ENCODE results near the gene C20orf204.
"Not testable (repeated sequence)": the region's sequence is repeated elsewhere in the genome, so short reads cannot be mapped to it uniquely, and the experiment has no call there.

The C20orf204 gene

GRCh38 chr20:64035933-64036345 lies at the start of gene C20orf204:
Gene C20orf204, plus strand, starts transcription at chr20:64036182. Its CDS starts 142 bp downstream, at chr20:64036324.
- no peak for DNase-seq

GRCh38 chr20:64000906-64001305 lies 35.1 kb upstream of the C20orf204 start:
- no peak for DNase-seq

GRCh38 chr20:64001607-64002011 lies 34.4 kb upstream of the C20orf204 start:
- no peak for DNase-seq

GRCh38 chr20:64003960-64004725 lies 31.8 kb upstream of the C20orf204 start:
- DNase-seq: no peak

- no peak for DNase-seq
Observed at GRCh38 chr20:64005394-64005793, 30.6 kb upstream of the C20orf204 start.

GRCh38 chr20:64006490-64006889 lies 29.5 kb upstream of the C20orf204 start:
- DNase-seq: no peak

GRCh38 chr20:64006902-64007301 lies 29.1 kb upstream of the C20orf204 start:
- no peak for DNase-seq

GRCh38 chr20:64009811-64010387 lies 26.1 kb upstream of the C20orf204 start:
- no peak for DNase-seq

- peak; percentile 6 for DNase-seq
Observed at GRCh38 chr20:64010711-64011237, 25.2 kb upstream of the C20orf204 start.

- no peak for DNase-seq
Observed at GRCh38 chr20:64011366-64011779, 24.6 kb upstream of the C20orf204 start.

GRCh38 chr20:64012385-64013154 lies 23.4 kb upstream of the C20orf204 start:
- not testable (repeated sequence) for DNase-seq

- DNase-seq: no peak
Observed at GRCh38 chr20:64015635-64016034, 20.3 kb upstream of the C20orf204 start.

GRCh38 chr20:64021124-64021975 lies 14.6 kb upstream of the C20orf204 start:
- DNase-seq: no peak

- DNase-seq: no peak
Observed at GRCh38 chr20:64022671-64023360, 13.2 kb upstream of the C20orf204 start.

- DNase-seq: no peak
Observed at GRCh38 chr20:64023361-64024140, 12.4 kb upstream of the C20orf204 start.

GRCh38 chr20:64024141-64024990 lies 11.6 kb upstream of the C20orf204 start:
- DNase-seq: no peak

GRCh38 chr20:64025101-64025825 lies 10.7 kb upstream of the C20orf204 start:
- no peak for DNase-seq

GRCh38 chr20:64025826-64026412 lies 10.1 kb upstream of the C20orf204 start:
- no peak for DNase-seq

All from fibroblast of skin of right biceps (primary cell).